SJCRH30 (cell line): ENCODE measurements around the gene SPON1. TPM values are rescaled to one million over a fixed set of nuclear protein-coding genes. Genes with fewer than 3 reads are reported as not detected.

Experiments
- DNase-seq, 2 experiments: peaks; one replicate each; pipeline ENCODE4 v3.0.0-alpha.2; 2015 to 2020
- H3K27ac ChIP-seq: fragments of 250-450 bp; sonication (Bioruptor Pico); 2 replicates; pipeline ENCODE4 v1.5.1; 2020; ENCODE audit warnings: mild to moderate bottlenecking, moderate library complexity
- H3K27me3 ChIP-seq: fragments of 250-450 bp; sonication (Bioruptor Pico); 2 replicates; pipeline ENCODE4 v1.5.1; 2020; ENCODE audit warnings: mild to moderate bottlenecking, moderate library complexity
- H3K36me3 ChIP-seq: fragments of 250-450 bp; sonication (Bioruptor Pico); 2 replicates; pipeline ENCODE4 v1.5.1; 2020; ENCODE audit warnings: mild to moderate bottlenecking, moderate library complexity
- H3K4me1 ChIP-seq: fragments of 250-450 bp; sonication (Bioruptor Pico); 2 replicates; pipeline ENCODE4 v1.5.1; 2020; ENCODE audit warnings: mild to moderate bottlenecking, moderate library complexity
- H3K4me3 ChIP-seq: fragments of 250-450 bp; sonication (Bioruptor Pico); 2 replicates; pipeline ENCODE4 v1.5.1; 2020; ENCODE audit warnings: mild to moderate bottlenecking, moderate library complexity
- H3K9me3 ChIP-seq: fragments of 250-450 bp; sonication (Bioruptor Pico); replicated peaks from 2 replicates; pipeline ENCODE4 v1.5.1; 2020; ENCODE audit warnings: mild to moderate bottlenecking, moderate library complexity
- total RNA-seq: library from RNA; depleted of rRNA; stranded (reverse); fragments of >200 nt; shearing (Covaris generic); gene quantifications from 2 replicates; pipeline ENCODE4 v1.2.3, GENCODE V29; 2014

Gene SPON1
- total RNA-seq, 1 experiment from 2014 or later = not detected

- Histone ChIP-seq H3K27me3 (peaks cover 15% of the 10 kb centered on the region), H3K4me3 (no peak overlapping the region), H3K36me3 (no peaks in the 10 kb centered on the region), H3K9me3 (no peaks in the 10 kb centered on the region), H3K4me1 (no peaks in the 10 kb centered on the region), H3K27ac (no peak overlapping the region)
- no peak for DNase-seq
Measured at GRCh38 chr11:13958641-13959400, 3.7 kb upstream of the SPON1 start.

GRCh38 chr11:13962198-13962561, 343 bp upstream of the SPON1 start:
- H3K4me1 ChIP-seq = no peaks in the 10 kb centered on the region
- no peaks in the 10 kb centered on the region for H3K36me3 ChIP-seq
- H3K4me3 ChIP-seq = no peak overlapping the region
- H3K27ac ChIP-seq = no peak overlapping the region
- DNase-seq = no peak
- H3K27me3 ChIP-seq = peaks cover 17% of the 10 kb centered on the region
- H3K9me3 ChIP-seq = no peaks in the 10 kb centered on the region

- no peak for DNase-seq
- Histone ChIP-seq H3K27me3 (peaks cover 16% of the 10 kb centered on the region), H3K27ac (no peak overlapping the region), H3K4me1 (no peaks in the 10 kb centered on the region), H3K9me3 (no peaks in the 10 kb centered on the region), H3K36me3 (no peaks in the 10 kb centered on the region), H3K4me3 (no peak overlapping the region)
Measured at GRCh38 chr11:13963169-13963948, 836 bp downstream of the SPON1 start.

- H3K27ac ChIP-seq = no peak overlapping the region
- H3K36me3 ChIP-seq = no peaks in the 10 kb centered on the region
- no peak for DNase-seq
- H3K4me1 ChIP-seq = no peaks in the 10 kb centered on the region
- no peaks in the 10 kb centered on the region for H3K9me3 ChIP-seq
- H3K4me3 ChIP-seq = no peak overlapping the region
- H3K27me3 ChIP-seq = peaks cover 13% of the 10 kb centered on the region
Measured at GRCh38 chr11:13963949-13964770, 1.6 kb downstream of the SPON1 start.

GRCh38 chr11:13964771-13965074, 2.2 kb downstream of the SPON1 start:
- DNase-seq = no peak
- Histone ChIP-seq H3K4me1 (no peaks in the 10 kb centered on the region), H3K4me3 (no peak overlapping the region), H3K9me3 (no peaks in the 10 kb centered on the region), H3K27ac (no peak overlapping the region), H3K27me3 (peaks cover 13% of the 10 kb centered on the region), H3K36me3 (no peaks in the 10 kb centered on the region)

GRCh38 chr11:13965337-13965736, 2.8 kb downstream of the SPON1 start:
- Histone ChIP-seq H3K4me1 (no peaks in the 10 kb centered on the region), H3K36me3 (no peaks in the 10 kb centered on the region), H3K27ac (no peak overlapping the region), H3K4me3 (no peak overlapping the region), H3K27me3 (peaks cover 13% of the 10 kb centered on the region), H3K9me3 (no peaks in the 10 kb centered on the region)
- DNase-seq = no peak

GRCh38 chr11:13966013-13966412, 3.5 kb downstream of the SPON1 start:
- H3K27ac ChIP-seq = no peak overlapping the region
- DNase-seq = no peak
- H3K9me3 ChIP-seq = no peaks in the 10 kb centered on the region
- H3K27me3 ChIP-seq = peaks cover 13% of the 10 kb centered on the region
- H3K4me1 ChIP-seq = no peaks in the 10 kb centered on the region
- no peak overlapping the region for H3K4me3 ChIP-seq
- no peaks in the 10 kb centered on the region for H3K36me3 ChIP-seq

- Histone ChIP-seq H3K9me3 (no peaks in the 10 kb centered on the region), H3K4me1 (no peaks in the 10 kb centered on the region), H3K27ac (no peak overlapping the region), H3K36me3 (no peaks in the 10 kb centered on the region), H3K4me3 (no peak overlapping the region), H3K27me3 (peaks cover 13% of the 10 kb centered on the region)
- no peak for DNase-seq
Measured at GRCh38 chr11:13966486-13966885, 4.0 kb downstream of the SPON1 start.

- peak; percentile 21 to 24 for DNase-seq
- H3K4me3 ChIP-seq = no peak overlapping the region
- peaks cover 6% of the 10 kb centered on the region; the same call in 1 of the 2 replicates for H3K27me3 ChIP-seq
- no peaks in the 10 kb centered on the region for H3K9me3 ChIP-seq
- H3K4me1 ChIP-seq = no peaks in the 10 kb centered on the region
- no peak overlapping the region for H3K27ac ChIP-seq
- no peaks in the 10 kb centered on the region for H3K36me3 ChIP-seq
Measured at GRCh38 chr11:13970986-13971385, 8.5 kb downstream of the SPON1 start.

GRCh38 chr11:13972043-13972910, 9.8 kb downstream of the SPON1 start:
- 0 out of 2 replicates have a peak, but pooled peaks cover 2% of the 10 kb centered on the region for H3K27me3 ChIP-seq

GRCh38 chr11:13972944-13973343, 10.4 kb downstream of the SPON1 start:
- H3K4me3 ChIP-seq = no peak overlapping the region
- H3K27me3 ChIP-seq = no peaks in the 10 kb centered on the region
- no peaks in the 10 kb centered on the region for H3K36me3 ChIP-seq
- no peak for DNase-seq
- no peaks in the 10 kb centered on the region for H3K4me1 ChIP-seq
- no peak overlapping the region for H3K27ac ChIP-seq
- no peaks in the 10 kb centered on the region for H3K9me3 ChIP-seq

More at GRCh38 chr11:13972043-13972910, 9.8 kb downstream of the SPON1 start:
- H3K36me3 ChIP-seq = no peaks in the 10 kb centered on the region
- no peak for DNase-seq
- no peak overlapping the region for H3K27ac ChIP-seq
- H3K4me3 ChIP-seq = no peak overlapping the region
- H3K4me1 ChIP-seq = no peaks in the 10 kb centered on the region
- H3K9me3 ChIP-seq = no peaks in the 10 kb centered on the region

- Histone ChIP-seq H3K27ac (no peak overlapping the region), H3K36me3 (no peaks in the 10 kb centered on the region), H3K4me1 (no peaks in the 10 kb centered on the region), H3K9me3 (no peaks in the 10 kb centered on the region), H3K27me3 (peaks cover 7% of the 10 kb centered on the region; the same call in 1 of the 2 replicates), H3K4me3 (no peak overlapping the region)
- DNase-seq = no peak
Measured at GRCh38 chr11:13974631-13975030, 12.1 kb downstream of the SPON1 start.

GRCh38 chr11:13983081-13983751, 20.7 kb downstream of the SPON1 start:
- Histone ChIP-seq H3K27ac (no peak overlapping the region), H3K4me3 (no peak overlapping the region), H3K9me3 (no peaks in the 10 kb centered on the region), H3K27me3 (peaks cover 7% of the 10 kb centered on the region; the same call in 1 of the 2 replicates), H3K4me1 (no peaks in the 10 kb centered on the region), H3K36me3 (no peaks in the 10 kb centered on the region)
- DNase-seq = no peak
